ENCODE measurements around the gene AP5S1. TPM values are rescaled to one million over a fixed set of nuclear protein-coding genes. Genes with fewer than 3 reads are reported as not detected.
A peak's percentile ranks its signal among the peaks of the same experiment; 100 is the strongest.

AP5S1 gene
- total RNA-seq, 1 donor from 2014 or later: 12.8 TPM

GRCh38 chr20:3804254-3804751, 16.0 kb upstream of the AP5S1 start:
- intact Hi-C loops (cut with micrococcal nuclease): no loop called here
- Mint-ChIP-seq H3K4me1 (ENCODE audit: low read depth) (peaks cover 49% of the 10 kb centered on the region), H3K9me3 (no peaks in the 10 kb centered on the region), H3K27me3 (ENCODE audit: low read depth) (no peaks in the 10 kb centered on the region), H3K27ac (no peak overlapping the region), H3K4me3 (ENCODE audit: low read depth) (no peak overlapping the region), H3K36me3 (ENCODE audit: low read depth) (peaks cover 78% of the 10 kb centered on the region)
- no peak for DNase-seq (ENCODE audit: low spot score)

GRCh38 chr20:3804781-3805180, 15.6 kb upstream of the AP5S1 start:
- Mint-ChIP-seq H3K4me1 (ENCODE audit: low read depth) (peaks cover 44% of the 10 kb centered on the region), H3K36me3 (ENCODE audit: low read depth) (peaks cover 73% of the 10 kb centered on the region), H3K27me3 (ENCODE audit: low read depth) (no peaks in the 10 kb centered on the region), H3K9me3 (no peaks in the 10 kb centered on the region), H3K4me3 (ENCODE audit: low read depth) (no peak overlapping the region), H3K27ac (peak overlapping the region; percentile 24)
- intact Hi-C loops (cut with micrococcal nuclease): no loop called here
- no peak for DNase-seq (ENCODE audit: low spot score)

- Mint-ChIP-seq H3K36me3 (ENCODE audit: low read depth) (peaks cover 42% of the 10 kb centered on the region), H3K4me1 (ENCODE audit: low read depth) (peaks cover 58% of the 10 kb centered on the region), H3K9me3 (no peaks in the 10 kb centered on the region), H3K4me3 (ENCODE audit: low read depth) (no peak overlapping the region), H3K27me3 (ENCODE audit: low read depth) (no peaks in the 10 kb centered on the region), H3K27ac (no peak overlapping the region)
- DNase-seq (ENCODE audit: low spot score): no peak
- intact Hi-C loops (cut with micrococcal nuclease): no loop called here
Observed at GRCh38 chr20:3808544-3808943, 11.8 kb upstream of the AP5S1 start.

GRCh38 chr20:3811467-3812258, 8.7 kb upstream of the AP5S1 start:
- H3K27ac Mint-ChIP-seq: peak overlapping the region; percentile 99
- DNase-seq (ENCODE audit: low spot score): peak; percentile 81
- H3K9me3 Mint-ChIP-seq: no peaks in the 10 kb centered on the region
- no peaks in the 10 kb centered on the region for H3K27me3 Mint-ChIP-seq (ENCODE audit: low read depth)
- H3K4me3 Mint-ChIP-seq (ENCODE audit: low read depth): peak overlapping the region; percentile 74
- peaks cover 16% of the 10 kb centered on the region for H3K36me3 Mint-ChIP-seq (ENCODE audit: low read depth)
- H3K4me1 Mint-ChIP-seq (ENCODE audit: low read depth): peaks cover 58% of the 10 kb centered on the region
- intact Hi-C loops (cut with micrococcal nuclease): loop anchor here (1.0 to 10.0 kb wide), 4 partner anchors 9 to 273 kb away; partner anchors contain the start of genes AP5S1 and CENPB

GRCh38 chr20:3812259-3812681, 8.1 kb upstream of the AP5S1 start:
- Mint-ChIP-seq H3K4me1 (ENCODE audit: low read depth) (peaks cover 53% of the 10 kb centered on the region), H3K9me3 (no peaks in the 10 kb centered on the region), H3K27ac (peak overlapping the region; percentile 99), H3K4me3 (ENCODE audit: low read depth) (peak overlapping the region; percentile 74), H3K27me3 (ENCODE audit: low read depth) (no peaks in the 10 kb centered on the region), H3K36me3 (ENCODE audit: low read depth) (peaks cover 10% of the 10 kb centered on the region)
- DNase-seq (ENCODE audit: low spot score): no peak
- intact Hi-C loops (cut with micrococcal nuclease): loop anchor here (10.0 kb wide), 1 partner anchor 273 kb away; no protein-coding TSS in a partner anchor

GRCh38 chr20:3812975-3813847, 7.1 kb upstream of the AP5S1 start:
- Mint-ChIP-seq H3K36me3 (ENCODE audit: low read depth) (peaks cover 8% of the 10 kb centered on the region), H3K4me1 (ENCODE audit: low read depth) (peaks cover 49% of the 10 kb centered on the region), H3K27me3 (ENCODE audit: low read depth) (no peaks in the 10 kb centered on the region), H3K27ac (peak overlapping the region; percentile 61), H3K4me3 (ENCODE audit: low read depth) (no peak overlapping the region), H3K9me3 (no peaks in the 10 kb centered on the region)
- intact Hi-C loops (cut with micrococcal nuclease): loop anchor here (10.0 kb wide), 1 partner anchor 272 kb away; no protein-coding TSS in a partner anchor
- no peak for DNase-seq (ENCODE audit: low spot score)

GRCh38 chr20:3813848-3814581, 6.3 kb upstream of the AP5S1 start:
- no peaks in the 10 kb centered on the region for H3K9me3 Mint-ChIP-seq
- DNase-seq (ENCODE audit: low spot score): no peak
- H3K4me1 Mint-ChIP-seq (ENCODE audit: low read depth): peaks cover 55% of the 10 kb centered on the region
- H3K4me3 Mint-ChIP-seq (ENCODE audit: low read depth): no peak overlapping the region
- H3K27me3 Mint-ChIP-seq (ENCODE audit: low read depth): no peaks in the 10 kb centered on the region
- H3K36me3 Mint-ChIP-seq (ENCODE audit: low read depth): peaks cover 3% of the 10 kb centered on the region
- intact Hi-C loops (cut with micrococcal nuclease): loop anchor here (10.0 kb wide), 1 partner anchor 271 kb away; no protein-coding TSS in a partner anchor
- H3K27ac Mint-ChIP-seq: peak overlapping the region; percentile 61

GRCh38 chr20:3814928-3815495, 5.3 kb upstream of the AP5S1 start:
- no peak for DNase-seq (ENCODE audit: low spot score)
- H3K27me3 Mint-ChIP-seq (ENCODE audit: low read depth): no peaks in the 10 kb centered on the region
- peaks cover 59% of the 10 kb centered on the region for H3K4me1 Mint-ChIP-seq (ENCODE audit: low read depth)
- peaks cover 3% of the 10 kb centered on the region for H3K36me3 Mint-ChIP-seq (ENCODE audit: low read depth)
- peak overlapping the region; percentile 33 for H3K27ac Mint-ChIP-seq
- no peaks in the 10 kb centered on the region for H3K9me3 Mint-ChIP-seq
- intact Hi-C loops (cut with micrococcal nuclease): loop anchor here (10.0 kb wide), 1 partner anchor 270 kb away; no protein-coding TSS in a partner anchor
- no peak overlapping the region for H3K4me3 Mint-ChIP-seq (ENCODE audit: low read depth)

- peak overlapping the region; percentile 86 for H3K27ac Mint-ChIP-seq
- DNase-seq (ENCODE audit: low spot score): no peak
- intact Hi-C loops (cut with micrococcal nuclease): loop anchor here (10.0 kb wide), 1 partner anchor 269 kb away; no protein-coding TSS in a partner anchor
- no peaks in the 10 kb centered on the region for H3K27me3 Mint-ChIP-seq (ENCODE audit: low read depth)
- H3K4me1 Mint-ChIP-seq (ENCODE audit: low read depth): peaks cover 55% of the 10 kb centered on the region
- peaks cover 3% of the 10 kb centered on the region for H3K36me3 Mint-ChIP-seq (ENCODE audit: low read depth)
- peak overlapping the region; percentile 66 for H3K4me3 Mint-ChIP-seq (ENCODE audit: low read depth)
- no peaks in the 10 kb centered on the region for H3K9me3 Mint-ChIP-seq
Observed at GRCh38 chr20:3815703-3816315, 4.5 kb upstream of the AP5S1 start.

- H3K27ac Mint-ChIP-seq: peak overlapping the region; percentile 58
- DNase-seq (ENCODE audit: low spot score): no peak
- peak overlapping the region; percentile 30 for H3K4me3 Mint-ChIP-seq (ENCODE audit: low read depth)
- H3K9me3 Mint-ChIP-seq: no peaks in the 10 kb centered on the region
- intact Hi-C loops (cut with micrococcal nuclease): loop anchor here (10.0 kb wide), 1 partner anchor 266 kb away; no protein-coding TSS in a partner anchor
- H3K4me1 Mint-ChIP-seq (ENCODE audit: low read depth): peaks cover 37% of the 10 kb centered on the region
- H3K36me3 Mint-ChIP-seq (ENCODE audit: low read depth): peaks cover 13% of the 10 kb centered on the region
- H3K27me3 Mint-ChIP-seq (ENCODE audit: low read depth): no peaks in the 10 kb centered on the region
Observed at GRCh38 chr20:3818155-3819151, 1.9 kb upstream of the AP5S1 start.
